Inferior parietal cortex (tissue), 1 donor: ENCODE data around the gene BBOX1.
"Not testable (repeated sequence)": the region's sequence is repeated elsewhere in the genome, so short reads cannot be mapped to it uniquely, and the experiment has no call there.

Experiments used
- DNase-seq: peaks from one replicate; pipeline ENCODE4 v3.0.0-alpha.2; 2016; ENCODE audit errors: extremely low spot score

BBOX1 gene

DNA sequence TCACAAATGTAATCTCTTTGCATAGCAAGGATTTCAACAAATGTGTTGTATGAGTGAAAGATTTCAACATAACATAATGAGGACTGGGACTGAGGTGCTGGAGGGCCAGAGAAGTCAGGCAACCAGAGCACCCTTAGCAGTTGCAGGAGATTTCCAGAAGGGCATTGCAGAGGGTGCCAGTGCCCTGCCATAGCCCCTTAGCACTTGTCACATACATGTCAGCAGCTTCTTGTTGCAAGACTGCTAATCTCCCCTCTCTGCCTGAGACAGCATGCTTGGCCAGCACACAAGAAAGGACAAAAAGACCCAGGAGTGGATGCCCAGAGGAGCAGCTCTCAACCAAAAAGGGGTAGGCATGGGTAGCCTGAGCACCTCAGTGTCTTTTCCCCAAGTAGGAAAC, 43.2 kb downstream of the BBOX1 start:
- DNase-seq: no peak

DNA sequence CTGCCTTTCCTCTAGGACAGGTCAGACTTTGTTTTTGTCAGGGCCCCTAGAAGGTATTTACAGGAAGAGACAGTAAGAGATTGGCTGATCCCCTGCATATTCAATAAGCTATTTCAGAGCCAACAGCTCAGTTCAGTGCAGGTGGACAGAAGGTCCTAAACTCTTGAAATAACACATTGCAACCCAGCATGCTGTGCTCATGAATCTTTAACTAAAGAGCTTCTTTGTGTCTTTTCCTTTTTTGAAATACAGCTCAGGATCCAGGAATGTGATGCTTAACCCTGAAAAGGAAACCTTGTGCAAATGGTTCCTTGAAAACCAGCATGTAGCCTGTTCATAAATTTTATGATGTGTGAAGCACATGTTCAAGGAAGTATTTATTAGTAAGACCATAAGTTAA, 43.9 kb downstream of the BBOX1 start:
- no peak for DNase-seq

DNA sequence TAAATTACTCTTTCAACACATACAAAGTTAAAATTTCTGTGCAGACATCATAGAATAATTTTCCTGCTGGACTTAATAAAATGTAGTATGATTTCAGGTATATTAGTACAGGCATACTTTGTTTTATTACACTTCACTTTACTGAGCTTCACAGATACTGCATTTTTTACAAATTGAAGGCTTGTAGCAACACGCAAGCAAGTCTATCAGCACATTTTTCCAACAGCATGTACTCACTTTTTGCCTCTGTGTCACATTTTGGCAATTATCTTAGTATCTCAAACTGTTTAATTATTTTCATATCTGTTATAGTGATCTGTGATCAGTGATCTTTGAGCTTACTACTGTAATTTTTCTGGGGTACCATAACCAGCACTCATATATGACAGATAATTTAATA, 44.5 kb downstream of the BBOX1 start:
- DNase-seq: no peak

DNA sequence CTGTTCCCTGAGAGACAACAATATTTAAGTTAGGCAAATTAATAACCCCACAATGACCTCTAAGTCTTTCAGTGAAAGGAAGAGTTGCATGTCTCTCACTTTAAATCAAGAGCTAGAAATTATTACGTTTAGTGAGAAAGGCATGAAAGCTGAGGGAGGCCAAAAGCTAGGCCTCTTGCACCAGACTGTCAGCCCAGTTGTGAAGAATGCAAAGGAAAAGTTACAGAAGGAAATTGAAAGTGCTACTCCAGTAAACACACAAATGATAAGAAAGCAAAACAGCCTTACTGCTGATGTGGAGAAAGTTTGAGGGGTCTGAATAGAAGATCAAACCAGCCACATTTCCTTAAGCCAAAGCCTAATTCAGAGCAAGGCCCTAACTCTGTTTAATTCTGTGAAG, 45.0 kb downstream of the BBOX1 start:
- no peak for DNase-seq

DNA sequence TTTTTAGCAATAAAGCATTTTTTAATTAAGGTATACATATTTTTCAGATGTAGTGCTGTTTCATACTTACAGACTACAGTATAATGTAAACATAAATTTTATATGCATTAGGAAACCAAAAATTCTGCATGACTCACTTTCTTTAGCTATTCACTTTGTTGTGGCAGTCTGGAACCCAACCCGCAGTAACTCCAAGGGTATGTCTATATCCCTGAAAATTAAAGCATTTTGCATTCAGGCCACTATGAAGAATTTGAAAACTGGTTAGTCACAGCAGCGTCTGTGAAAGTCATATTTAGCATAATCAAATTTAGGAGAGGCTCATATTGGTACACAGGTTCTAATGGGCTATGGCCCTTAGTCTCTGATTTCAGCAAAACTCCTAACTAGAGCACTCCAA, 46.8 kb downstream of the BBOX1 start:
- no peak for DNase-seq

DNA sequence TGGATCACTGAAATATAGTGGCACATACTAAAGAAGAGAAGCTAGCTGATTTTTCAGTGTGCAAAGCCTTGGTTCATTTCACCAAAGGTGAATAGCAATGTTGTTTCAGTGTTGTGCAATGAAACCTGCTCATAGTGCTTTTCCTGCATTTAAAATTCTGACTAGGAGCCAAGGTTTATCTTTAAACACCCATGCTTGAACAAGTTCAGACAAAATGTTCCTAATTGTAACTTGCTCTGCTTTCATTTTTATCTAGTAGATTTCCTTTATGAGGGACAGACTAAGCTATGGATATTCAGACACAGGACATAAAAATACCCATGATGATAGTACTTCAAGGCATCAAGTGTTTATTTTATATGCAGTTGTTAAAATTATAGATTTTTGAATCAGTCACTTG, 47.7 kb downstream of the BBOX1 start:
- DNase-seq: peak; percentile 18

DNA sequence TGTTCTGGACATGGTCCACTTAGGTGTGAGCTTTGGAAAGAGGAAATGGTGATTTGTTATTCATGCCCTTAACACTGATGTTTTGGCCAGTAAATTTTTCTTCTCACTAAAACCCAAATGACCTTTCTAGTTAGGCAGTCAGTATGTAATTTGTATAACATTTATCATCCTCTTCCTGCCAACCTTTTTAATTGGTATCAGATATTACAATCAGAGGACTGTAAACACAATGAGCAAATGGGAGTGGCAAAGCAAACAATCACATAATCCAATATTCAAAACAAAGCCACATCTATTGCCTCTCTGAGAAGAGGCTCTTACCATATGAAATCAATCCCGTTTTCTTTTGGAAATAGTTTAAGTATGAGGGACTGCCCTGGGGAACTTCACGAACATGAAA, 49.1 kb downstream of the BBOX1 start:
- no peak for DNase-seq

DNA sequence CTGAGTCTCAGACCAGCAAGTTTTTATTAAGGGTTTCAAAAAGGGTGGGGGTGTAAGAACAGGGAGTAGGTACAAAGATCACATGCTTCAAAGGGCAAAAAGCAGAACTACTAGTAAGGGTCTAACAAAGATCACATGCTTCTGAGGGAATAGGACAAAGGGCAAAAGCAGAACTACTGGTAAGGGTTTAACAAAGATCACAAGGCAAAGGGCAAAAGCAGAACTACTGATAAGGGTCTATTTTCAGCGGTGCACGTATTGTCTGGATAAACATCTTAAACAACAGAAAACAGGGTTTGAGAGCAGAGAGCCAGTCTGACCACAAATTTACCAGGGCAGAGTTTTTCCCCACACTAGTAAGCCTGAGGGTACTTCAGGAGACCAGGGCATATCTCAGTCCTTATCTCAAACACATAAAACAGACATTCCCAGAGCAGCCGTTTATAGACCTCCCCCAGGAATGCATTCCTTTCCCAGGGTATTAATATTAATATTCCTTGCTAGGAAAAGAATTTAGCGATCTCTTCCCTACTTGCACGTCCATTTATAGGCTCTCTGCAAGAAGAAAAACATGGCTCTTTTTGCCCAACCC, 49.8 kb downstream of the BBOX1 start:
- DNase-seq: not testable (repeated sequence)

DNA sequence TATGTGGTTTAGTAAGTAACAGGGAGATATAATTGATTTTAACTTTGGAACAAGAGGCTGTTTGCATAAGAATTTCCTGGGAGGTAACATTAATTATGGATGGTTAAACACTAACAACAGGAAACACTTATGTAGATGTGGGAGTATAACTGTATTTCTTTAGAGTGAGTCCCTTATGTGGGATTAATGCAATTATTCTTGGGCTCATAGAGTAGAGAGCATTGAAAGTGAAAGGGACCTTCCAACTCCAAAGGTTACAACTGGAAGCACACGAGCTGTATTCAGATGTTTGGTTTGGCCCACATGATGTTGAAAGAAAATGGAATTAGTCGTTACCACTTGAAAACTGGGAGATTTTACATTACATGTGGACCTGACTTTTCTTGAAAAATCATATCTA, 53.5 kb downstream of the BBOX1 start:
- no peak for DNase-seq

DNA sequence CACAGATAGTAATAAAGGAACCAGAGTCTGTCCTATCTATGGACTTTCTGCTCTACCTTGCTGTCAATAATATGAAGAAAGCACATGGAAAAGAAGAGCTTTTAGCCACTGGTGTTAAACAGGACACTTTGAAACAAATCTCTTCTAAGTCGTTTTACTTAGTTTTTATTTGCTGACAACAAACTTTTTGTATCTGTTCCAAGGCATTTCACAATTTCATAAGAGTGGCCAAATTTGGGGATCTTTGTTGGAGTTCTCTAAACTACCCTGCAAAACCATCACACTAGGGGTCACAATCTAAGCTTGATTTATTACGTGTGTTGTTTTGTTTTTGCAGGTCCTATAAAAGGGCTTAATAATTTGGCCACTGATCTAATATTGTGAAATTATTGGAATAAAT, 54.4 kb downstream of the BBOX1 start:
- DNase-seq: no peak

DNA sequence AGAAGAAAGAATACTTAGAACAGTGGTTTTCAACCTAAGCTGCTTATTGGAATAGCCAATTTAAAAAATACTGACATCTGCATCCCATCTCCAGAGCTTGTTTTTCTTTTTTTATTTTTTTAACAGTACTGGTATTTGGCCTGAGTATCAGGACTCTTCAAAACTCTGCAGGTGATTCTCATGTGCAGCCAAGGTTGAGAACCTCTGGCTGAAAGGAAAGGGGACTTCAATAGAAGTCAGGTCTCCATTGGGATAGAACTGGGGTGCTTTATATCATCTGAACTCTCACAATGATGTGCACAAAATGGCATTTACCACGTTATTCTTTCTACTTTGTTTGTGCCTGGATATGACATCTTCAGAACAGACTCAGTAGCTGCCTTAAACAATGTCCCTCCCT, 55.3 kb downstream of the BBOX1 start:
- DNase-seq: no peak

DNA sequence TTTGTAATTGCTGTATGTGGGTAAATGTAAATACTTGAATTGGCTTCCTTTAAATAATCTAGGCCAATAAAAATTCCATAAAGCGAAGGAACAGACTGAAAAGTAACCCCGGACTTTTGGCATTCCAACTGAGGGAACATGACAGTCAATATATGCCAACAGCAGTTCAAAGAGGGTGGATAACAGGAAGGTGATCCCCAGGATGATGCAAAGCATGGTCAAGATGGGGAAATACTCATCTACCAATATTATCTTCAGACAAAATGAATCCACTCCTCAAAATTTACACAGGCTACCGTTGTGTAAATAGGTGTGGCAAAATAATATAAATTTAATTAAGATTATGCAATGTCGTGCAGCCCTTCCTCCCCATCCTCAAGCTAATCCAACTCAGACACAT, 56.9 kb downstream of the BBOX1 start:
- DNase-seq: no peak

DNA sequence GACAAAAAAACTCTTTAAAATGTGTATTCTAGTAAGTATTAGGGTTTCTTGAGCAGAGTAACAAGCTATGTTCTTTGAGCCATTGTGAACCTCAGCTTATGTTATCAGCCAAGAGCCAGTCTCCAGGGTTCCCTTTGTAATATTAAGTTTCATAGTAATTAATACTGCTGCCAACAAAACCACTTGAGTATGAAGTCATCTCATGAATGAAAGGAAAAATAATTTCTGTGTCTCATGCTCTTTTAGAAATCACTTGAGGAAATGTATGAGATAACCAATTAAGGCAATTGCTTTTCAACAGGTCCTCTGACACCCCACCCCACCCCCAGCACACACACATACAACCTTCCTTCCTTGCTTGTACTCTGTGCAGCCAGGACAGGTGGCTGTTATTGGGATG, 59.9 kb downstream of the BBOX1 start:
- no peak for DNase-seq

DNA sequence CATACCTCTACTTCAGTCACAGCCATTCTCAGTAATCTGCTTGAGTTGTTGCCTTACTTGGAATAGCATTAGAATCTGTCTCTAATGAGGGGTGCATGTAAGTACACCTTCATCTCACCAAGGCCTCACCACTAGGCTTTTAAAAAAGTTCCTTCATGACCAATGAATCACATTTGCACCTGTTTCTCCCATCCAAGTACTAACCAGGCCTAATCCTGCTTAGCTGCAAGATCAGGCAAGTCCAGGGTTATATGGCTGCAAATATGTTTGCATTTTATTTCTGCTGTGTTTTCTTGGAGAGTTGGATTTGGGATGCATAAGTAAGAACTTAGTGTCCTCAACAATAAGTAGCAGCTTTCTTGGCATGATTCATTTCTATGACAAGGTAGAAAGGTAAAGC, 66.9 kb downstream of the BBOX1 start:
- no peak for DNase-seq

DNA sequence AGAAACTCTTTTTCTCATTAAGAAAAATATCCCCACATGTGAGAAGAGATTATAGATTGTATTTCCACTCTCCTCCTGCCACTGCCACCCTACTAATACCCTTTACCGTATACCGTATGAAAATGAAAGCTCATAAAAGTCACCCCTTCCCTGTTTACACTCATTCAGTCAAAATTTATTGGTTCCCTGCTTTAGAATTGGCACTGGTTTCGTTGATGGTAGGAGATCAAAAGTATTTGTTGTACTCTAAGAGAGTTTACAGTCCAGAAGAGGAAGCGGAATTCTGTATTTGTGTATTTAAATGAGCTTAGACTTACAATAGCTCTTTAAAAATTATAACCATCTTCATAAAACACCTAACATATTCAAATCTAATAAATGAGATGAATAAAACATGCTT, 68.2 kb downstream of the BBOX1 start:
- DNase-seq: no peak

DNA sequence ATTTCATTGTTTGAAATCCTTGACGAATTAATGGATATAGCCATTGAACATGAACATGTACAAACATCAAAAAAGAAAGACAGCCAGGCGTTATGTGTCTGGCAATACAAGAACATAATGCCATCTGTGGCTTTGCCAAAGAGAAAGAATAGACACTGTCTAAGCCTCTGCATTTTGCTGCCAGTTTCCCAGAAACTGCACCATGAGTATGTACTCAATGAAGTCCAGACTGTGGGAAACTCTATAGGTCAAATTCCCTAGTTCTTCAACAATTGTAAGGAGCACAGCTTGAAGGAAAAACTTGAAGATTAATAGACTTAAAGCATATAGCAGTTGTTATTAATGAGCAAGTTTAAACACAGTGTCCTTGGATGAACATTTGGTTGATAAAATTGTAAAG, 71.3 kb downstream of the BBOX1 start:
- no peak for DNase-seq

DNA sequence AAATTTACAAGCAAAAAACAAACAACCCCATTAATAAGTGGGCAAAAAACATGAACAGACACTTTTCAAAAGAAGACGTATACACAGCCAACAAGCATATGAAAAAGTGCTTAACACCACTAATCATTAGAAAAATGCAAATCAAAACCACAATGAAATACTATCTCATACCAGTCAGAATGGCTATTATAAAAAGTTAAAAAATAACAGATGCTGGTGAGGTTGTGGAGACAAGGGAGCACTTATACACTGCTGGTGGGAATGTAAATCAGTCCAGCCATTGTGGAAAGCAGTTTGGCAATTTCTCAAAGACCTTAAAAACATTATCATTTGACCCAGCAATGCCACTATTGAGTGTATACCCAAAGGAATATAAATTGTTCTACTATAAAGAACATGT, 72.3 kb downstream of the BBOX1 start:
- DNase-seq: no peak

DNA sequence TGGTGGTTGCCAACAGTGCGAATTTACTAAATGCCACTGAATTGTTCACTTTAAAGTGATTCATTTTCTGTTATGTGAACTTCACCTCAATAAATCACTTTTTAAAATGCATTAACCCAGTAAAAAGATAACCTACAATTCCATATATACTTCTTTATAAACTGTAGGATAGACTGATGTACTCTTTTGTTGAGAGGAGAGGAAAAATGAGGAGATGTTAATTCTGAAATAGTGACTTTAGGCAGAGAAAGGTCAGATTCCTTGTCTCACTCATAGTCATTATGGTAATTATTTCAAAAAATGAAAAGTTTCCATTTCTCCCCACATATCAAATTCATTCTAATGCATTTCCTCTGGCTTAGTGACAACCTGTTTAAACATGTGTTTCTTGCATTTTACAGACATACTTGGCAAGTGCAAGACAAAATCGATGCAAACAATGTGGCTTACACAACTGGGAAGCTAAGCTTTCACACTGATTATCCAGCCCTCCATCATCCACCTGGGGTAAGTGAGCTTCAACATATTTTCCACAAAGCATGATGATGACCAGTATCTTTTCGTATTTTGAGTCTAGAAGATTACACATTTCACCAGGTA, 74.5 kb downstream of the BBOX1 start:
- DNase-seq: no peak

DNA sequence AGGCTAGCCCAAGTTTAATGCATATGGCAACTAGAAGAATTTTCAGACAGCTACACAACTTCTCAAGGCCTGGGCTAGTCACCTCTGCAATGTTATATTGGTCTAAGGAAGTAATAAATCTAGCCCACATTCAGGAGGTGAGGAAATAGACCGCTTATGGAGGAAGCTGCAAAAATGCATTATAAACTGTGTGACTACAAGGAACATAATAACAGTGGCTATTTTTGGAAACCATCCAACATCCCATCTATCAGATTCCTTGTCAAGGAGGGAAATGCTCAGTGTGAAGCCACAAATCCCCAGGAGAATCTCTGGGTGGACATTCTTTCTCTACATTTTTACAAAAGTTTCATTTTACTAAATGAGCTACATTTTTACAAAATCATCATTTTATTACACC, 76.1 kb downstream of the BBOX1 start:
- DNase-seq: no peak

DNA sequence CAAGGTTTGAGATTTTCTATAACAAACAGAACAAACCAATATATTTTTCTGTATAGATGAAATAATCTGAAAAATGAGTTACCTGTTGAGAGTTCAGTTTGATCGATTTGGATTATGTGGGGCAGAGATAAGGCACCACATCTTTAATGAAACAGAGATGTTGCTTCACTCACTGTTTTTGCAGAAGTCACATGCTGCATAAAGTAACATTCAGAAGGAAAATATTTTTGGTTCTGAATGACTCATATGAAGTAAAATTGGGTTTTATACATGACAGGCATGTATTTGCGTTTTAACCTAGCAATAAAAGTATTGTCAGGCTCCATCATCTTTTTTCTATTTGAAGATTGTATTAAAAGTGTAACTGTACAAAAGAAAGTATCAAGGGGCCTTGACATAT, 77.8 kb downstream of the BBOX1 start:
- no peak for DNase-seq

DNA sequence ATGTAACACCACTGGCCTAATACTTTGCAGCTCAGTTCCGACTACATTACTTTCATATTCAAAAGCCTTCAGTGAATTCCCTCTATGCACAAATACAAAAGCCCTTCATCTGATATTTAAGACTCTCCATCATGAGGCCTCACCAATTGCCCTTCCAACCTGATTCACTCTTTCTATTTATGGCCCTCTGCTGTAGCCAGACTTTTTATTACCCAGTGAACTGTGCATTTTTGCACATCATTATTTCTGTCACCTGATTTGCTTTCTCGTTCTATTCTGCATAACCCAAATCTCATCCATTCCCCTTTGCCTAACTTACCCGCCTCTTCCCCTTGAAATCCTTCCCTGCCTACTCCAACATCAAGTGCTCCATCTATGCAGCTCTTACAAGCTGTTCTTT, 78.3 kb downstream of the BBOX1 start:
- DNase-seq: no peak

DNA sequence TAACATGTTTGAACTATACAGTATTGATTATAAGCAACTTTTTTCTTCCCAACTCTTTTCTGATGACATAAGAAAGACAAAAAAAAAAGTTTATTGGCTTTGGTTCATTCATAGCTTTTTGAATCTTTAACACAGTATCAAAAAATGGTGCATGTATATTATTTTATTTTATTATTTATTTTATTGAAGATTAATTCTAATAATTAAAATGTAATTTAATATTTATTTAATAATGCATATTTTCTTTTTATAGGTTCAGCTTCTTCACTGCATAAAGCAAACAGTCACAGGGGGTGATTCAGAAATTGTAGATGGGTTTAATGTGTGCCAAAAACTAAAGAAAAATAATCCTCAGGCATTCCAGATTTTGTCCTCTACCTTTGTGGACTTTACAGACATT, 78.8 kb downstream of the BBOX1 start:
- DNase-seq: no peak

DNA sequence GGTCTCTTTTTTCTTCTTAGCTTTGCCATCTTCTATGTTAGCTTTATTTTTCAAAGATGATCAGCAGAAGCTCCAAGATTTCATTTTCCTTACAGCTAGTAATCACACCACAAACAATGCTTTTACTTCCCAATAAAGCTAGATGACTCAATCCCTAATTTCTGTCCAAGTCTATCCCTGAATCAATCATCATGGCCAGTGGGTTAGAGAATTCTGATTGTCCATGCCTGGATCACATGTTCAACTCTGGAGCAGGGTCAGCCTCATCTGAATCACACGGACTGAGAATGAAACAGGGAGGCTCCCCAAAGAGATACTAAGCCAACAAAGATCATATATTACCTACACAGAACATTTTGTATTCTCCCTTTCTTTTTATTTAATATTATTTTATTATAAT, 79.6 kb downstream of the BBOX1 start:
- DNase-seq: no peak

DNA sequence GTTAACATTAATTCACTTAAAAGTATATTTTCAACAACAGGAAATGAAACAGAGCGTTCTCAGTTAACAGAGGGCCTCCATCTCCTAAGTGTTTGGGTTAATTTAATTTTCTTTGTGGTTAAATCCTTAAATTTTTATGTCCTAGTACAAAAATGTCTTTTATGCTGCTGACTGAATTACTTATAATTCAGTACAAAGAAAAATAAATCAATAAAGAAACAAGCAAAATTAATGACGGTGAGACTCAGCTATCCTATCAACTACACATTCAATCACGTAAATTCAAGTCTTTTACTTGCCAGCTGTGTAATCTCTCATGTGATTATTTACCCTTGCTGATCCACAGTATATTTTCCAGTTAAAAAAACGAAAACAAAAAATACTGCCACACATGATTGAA, 81.4 kb downstream of the BBOX1 start:
- no peak for DNase-seq
